H9 (cell line): ENCODE measurements around the gene BTBD7. TPM values are rescaled to one million over a fixed set of nuclear protein-coding genes. Genes with fewer than 3 reads are reported as not detected.

Experiments used
- DNase-seq: peaks from one replicate; pipeline ENCODE4 v3.0.0-alpha.2; 2017
- H2AFZ ChIP-seq: one replicate; pipeline ENCODE4 v1.6.1; 2013; ENCODE audit warnings: mild to moderate bottlenecking, low read length, control low read depth, moderate library complexity
- H2AK5ac ChIP-seq: 2 replicates; pipeline ENCODE4 v1.6.1; 2013; ENCODE audit warnings: low read length, control low read depth, mixed read lengths; ENCODE audit not compliant: insufficient read length
- H2BK120ac ChIP-seq: one replicate; pipeline ENCODE4 v1.6.1; 2013; ENCODE audit warnings: low read depth, mild to moderate bottlenecking, low read length, control low read depth, inconsistent platforms; ENCODE audit not compliant: poor library complexity, severe bottlenecking
- H2BK12ac ChIP-seq: 2 replicates; pipeline ENCODE4 v1.6.1; 2013; ENCODE audit warnings: low read length, control low read depth, mixed read lengths, low read depth; ENCODE audit not compliant: insufficient read length
- H2BK15ac ChIP-seq: 2 replicates; pipeline ENCODE4 v1.6.1; 2013; ENCODE audit warnings: low read depth, low read length, control low read depth
- H2BK20ac ChIP-seq: one replicate; pipeline ENCODE4 v1.6.1; 2013; ENCODE audit warnings: low read depth, mild to moderate bottlenecking, low read length, control low read depth, inconsistent platforms; ENCODE audit not compliant: poor library complexity, severe bottlenecking
- H2BK5ac ChIP-seq: 2 replicates; pipeline ENCODE4 v1.6.1; 2013; ENCODE audit warnings: low read length, control low read depth, mixed read lengths; ENCODE audit not compliant: insufficient read length
- H3K14ac ChIP-seq: 2 replicates; pipeline ENCODE4 v1.6.1; 2013; ENCODE audit warnings: low read length, control low read depth; ENCODE audit not compliant: insufficient read depth
- H3K18ac ChIP-seq: 2 replicates; pipeline ENCODE4 v1.6.1; 2013; ENCODE audit warnings: low read depth, mild to moderate bottlenecking, mixed read lengths, low read length, control low read depth; ENCODE audit not compliant: insufficient read length
- H3K23ac ChIP-seq: 2 replicates; pipeline ENCODE4 v1.6.1; 2013; ENCODE audit warnings: low read length, control low read depth, mixed read lengths, low read depth; ENCODE audit not compliant: insufficient read length
- H3K23me2 ChIP-seq: 2 replicates; pipeline ENCODE4 v1.6.1; 2013; ENCODE audit warnings: low read depth, mild to moderate bottlenecking, mixed read lengths, low read length, control low read depth; ENCODE audit not compliant: insufficient read length, poor library complexity, severe bottlenecking
- H3K27ac ChIP-seq: 2 replicates; pipeline ENCODE4 v1.5.1; 2013; ENCODE audit warnings: low read length, control low read depth, mixed read lengths, low read depth; ENCODE audit not compliant: insufficient read length
- H3K27me3 ChIP-seq: 2 replicates; pipeline ENCODE4 v1.6.1; 2013; ENCODE audit warnings: low read length, control low read depth, inconsistent platforms; ENCODE audit not compliant: insufficient read depth
- H3K4ac ChIP-seq: 2 replicates; pipeline ENCODE4 v1.6.1; 2013; ENCODE audit warnings: low read depth, mild to moderate bottlenecking, control low read depth, inconsistent platforms, low read length, moderate library complexity
- H3K4me1 ChIP-seq: 2 replicates; pipeline ENCODE4 v1.6.1; 2013; ENCODE audit warnings: low read length, control low read depth, inconsistent platforms; ENCODE audit not compliant: insufficient read depth
- H3K4me2 ChIP-seq: 2 replicates; pipeline ENCODE4 v1.6.1; 2013; ENCODE audit warnings: low read length, control low read depth, mixed read lengths; ENCODE audit not compliant: insufficient read length, insufficient read depth
- H3K56ac ChIP-seq: 2 replicates; pipeline ENCODE4 v1.6.1; 2013; ENCODE audit warnings: low read depth, mild to moderate bottlenecking, mixed read lengths, low read length, control low read depth; ENCODE audit not compliant: insufficient read length
- H3K79me1 ChIP-seq: 2 replicates; pipeline ENCODE4 v1.6.1; 2013; ENCODE audit warnings: low read depth, mild to moderate bottlenecking, moderate library complexity, low read length, control low read depth, inconsistent platforms; ENCODE audit not compliant: insufficient read depth, poor library complexity, severe bottlenecking
- H3K79me2 ChIP-seq: 2 replicates; pipeline ENCODE4 v1.6.1; 2013; ENCODE audit warnings: low read length, control low read depth, inconsistent platforms; ENCODE audit not compliant: insufficient read depth
- H3K9ac ChIP-seq: 2 replicates; pipeline ENCODE4 v1.6.1; 2013; ENCODE audit warnings: low read length, control low read depth, mixed read lengths; ENCODE audit not compliant: insufficient read length; ENCODE audit errors: extremely low read depth
- H3K9me3 ChIP-seq: one replicate; pipeline ENCODE4 v1.6.1; 2013; ENCODE audit warnings: low read depth, low read length, inconsistent platforms; ENCODE audit not compliant: control insufficient read depth
- H3T11ph ChIP-seq: one replicate; pipeline ENCODE4 v1.6.1; 2013; ENCODE audit warnings: mild to moderate bottlenecking, low read length, control low read depth, inconsistent platforms
- H4K20me1 ChIP-seq: one replicate; pipeline ENCODE4 v1.6.1; 2013; ENCODE audit not compliant: control insufficient read depth, insufficient read length, insufficient read depth
- H4K5ac ChIP-seq: 2 replicates; pipeline ENCODE4 v1.6.1; 2013; ENCODE audit warnings: low read depth, mild to moderate bottlenecking, mixed read lengths, low read length, control low read depth; ENCODE audit not compliant: insufficient read length
- H4K8ac ChIP-seq: replicated peaks from 2 replicates; pipeline ENCODE4 v1.6.1; 2013; ENCODE audit warnings: low read length, control low read depth, mixed read lengths, low read depth; ENCODE audit not compliant: insufficient read length
- H4K91ac ChIP-seq: 2 replicates; pipeline ENCODE4 v1.6.1; 2013; ENCODE audit warnings: low read depth, mild to moderate bottlenecking, moderate library complexity, mixed read lengths, low read length, control low read depth; ENCODE audit not compliant: insufficient read length
- H3K27ac Mint-ChIP-seq, 3 experiments: 2 replicates in 2 of 3; 3 replicates in 1 of 3; pipeline ENCODE4 v1.8.0; 2020 to 2021; ENCODE audit warnings: mixed read lengths in 3 of 3, mild to moderate bottlenecking in 1 of 3, moderate library complexity in 1 of 3
- H3K27me3 Mint-ChIP-seq: 2 replicates; pipeline ENCODE4 v1.8.0; 2021; ENCODE audit warnings: low read depth, mild to moderate bottlenecking, moderate library complexity, mixed read lengths
- H3K36me3 Mint-ChIP-seq, 3 experiments: 2 replicates in 2 of 3; 3 replicates in 1 of 3; pipeline ENCODE4 v1.8.0; 2020 to 2021; ENCODE audit warnings: low read depth in 3 of 3, mixed read lengths in 3 of 3; ENCODE audit not compliant: insufficient read depth in 1 of 3
- H3K4me1 Mint-ChIP-seq, 2 experiments: 2 replicates each; pipeline ENCODE4 v1.8.0; 2020; ENCODE audit warnings: mixed read lengths in 2 of 2
- H3K4me3 Mint-ChIP-seq, 2 experiments: 2 replicates in 1 of 2; 3 replicates in 1 of 2; pipeline ENCODE4 v1.8.0; 2020 to 2021; ENCODE audit warnings: mild to moderate bottlenecking in 2 of 2, mixed read lengths in 2 of 2, moderate library complexity in 1 of 2
- H3K9me3 Mint-ChIP-seq, 2 experiments: 2 replicates in 1 of 2; 3 replicates in 1 of 2; pipeline ENCODE4 v1.8.0; 2020; ENCODE audit warnings: mild to moderate bottlenecking in 2 of 2, mixed read lengths in 2 of 2, moderate library complexity in 1 of 2
- CTCF ChIP-seq: fragments of 200-600 bp; sonication (generic); conservative IDR thresholded peaks from 3 replicates; pipeline ENCODE4 v1.8.0; 2021; ENCODE audit warnings: antibody characterized with exemption, mild to moderate bottlenecking
- WGBS: extraction: QIAGEN DNeasy Blood & Tissue Kit; methylation state at CpG from one replicate; pipeline ENCODE4 v1.1.7; 2013; ENCODE audit warnings: missing lambda C conversion rate, low lambda C conversion rate, mixed read lengths; ENCODE audit not compliant: insufficient read length; ENCODE audit errors: extremely low coverage; 5-methylcytosine and 5-hydroxymethylcytosine counted together
- total RNA-seq: library from RNA; stranded (reverse); gene quantifications from 2 replicates; pipeline ENCODE4 v1.2.1, GENCODE V29; 2021

The BTBD7 gene
- total RNA-seq, 1 experiment from 2014 or later, result 44.1 TPM

- H2AFZ ChIP-seq, result no peak overlapping the region
- no peak overlapping the region for H3K4me2 ChIP-seq
- H2BK15ac ChIP-seq, result no peak overlapping the region
- no peak for TF ChIP-seq CTCF
- Mint-ChIP-seq H3K4me1 (no peaks in the 10 kb centered on the region), H3K4me3 (no peak overlapping the region), H3K36me3 (peaks cover 9 to 62% (median 50%) of the 10 kb centered on the region in 3 experiments; a peak in 6 of 7 replicates), H3K27me3 (no peaks in the 10 kb centered on the region), H3K9me3 (no peaks in the 10 kb centered on the region), H3K27ac (no peak overlapping the region)
- H3K9me3 ChIP-seq, result no peaks in the 10 kb centered on the region
- H4K5ac ChIP-seq, result no peak overlapping the region
- H3T11ph ChIP-seq, result no peak overlapping the region
- H3K79me1 ChIP-seq, result no peaks in the 10 kb centered on the region
- H2BK20ac ChIP-seq, result no peak overlapping the region
- H4K91ac ChIP-seq, result no peak overlapping the region
- H3K18ac ChIP-seq, result no peak overlapping the region
- no peak overlapping the region for H3K4ac ChIP-seq
- no peaks in the 10 kb centered on the region for H3K79me2 ChIP-seq
- H2BK120ac ChIP-seq, result no peak overlapping the region
- H2BK5ac ChIP-seq, result no peak overlapping the region
- H3K23me2 ChIP-seq, result no peaks in the 10 kb centered on the region
- no peaks in the 10 kb centered on the region for H3K27me3 ChIP-seq
- H4K8ac ChIP-seq, result no peak overlapping the region
- H2AK5ac ChIP-seq, result no peak overlapping the region
- no peak overlapping the region for H3K27ac ChIP-seq
- DNase-seq, result no peak
- H4K20me1 ChIP-seq, result no peaks in the 10 kb centered on the region
- no peak overlapping the region for H3K9ac ChIP-seq
- H3K4me1 ChIP-seq, result no peaks in the 10 kb centered on the region
- no peak overlapping the region for H2BK12ac ChIP-seq
- no peak overlapping the region for H3K14ac ChIP-seq
- no CpG with 5 or more reads among the region's 2 CpGs for WGBS
- H3K23ac ChIP-seq, result no peak overlapping the region
- H3K56ac ChIP-seq, result no peak overlapping the region
Measured at GRCh38 chr14:93214598-93214997, 118.2 kb downstream of the BTBD7 start.
